ENCODE measurements around the gene SOAT1.

DNA sequence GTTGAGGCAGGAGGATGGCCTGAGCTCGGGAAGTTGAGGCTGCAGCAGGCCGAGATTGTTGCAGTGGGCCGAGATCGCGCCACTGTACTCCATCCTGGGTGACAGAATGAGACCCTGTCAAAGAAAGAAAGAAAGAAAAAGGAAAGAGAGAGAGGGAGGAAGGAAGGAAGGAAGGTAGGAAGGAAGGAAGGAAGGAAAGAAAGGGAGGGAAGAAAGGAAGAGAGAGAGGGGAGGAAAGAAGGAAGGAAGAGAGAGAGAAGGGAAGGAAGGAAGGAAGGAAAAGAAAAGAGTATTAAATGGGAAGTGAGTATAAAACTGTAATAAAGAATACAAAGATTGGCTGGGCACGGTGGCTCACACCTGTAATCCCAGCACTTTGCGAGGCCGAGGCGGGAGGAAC is 45.7 kb upstream of the SOAT1 start:
- TF ChIP-seq CTCF (IDR thresholded peaks at IDR 0.05 in 8 of 11, conservative IDR thresholded peaks at IDR 0.05 in 3 of 11) (no peak), POLR2A (IDR thresholded peaks at IDR 0.05) (no peak), POLR2AphosphoS5 (IDR thresholded peaks at IDR 0.05) (no peak)
